ENCODE results near the gene ZFR2.

ZFR2 gene

DNA sequence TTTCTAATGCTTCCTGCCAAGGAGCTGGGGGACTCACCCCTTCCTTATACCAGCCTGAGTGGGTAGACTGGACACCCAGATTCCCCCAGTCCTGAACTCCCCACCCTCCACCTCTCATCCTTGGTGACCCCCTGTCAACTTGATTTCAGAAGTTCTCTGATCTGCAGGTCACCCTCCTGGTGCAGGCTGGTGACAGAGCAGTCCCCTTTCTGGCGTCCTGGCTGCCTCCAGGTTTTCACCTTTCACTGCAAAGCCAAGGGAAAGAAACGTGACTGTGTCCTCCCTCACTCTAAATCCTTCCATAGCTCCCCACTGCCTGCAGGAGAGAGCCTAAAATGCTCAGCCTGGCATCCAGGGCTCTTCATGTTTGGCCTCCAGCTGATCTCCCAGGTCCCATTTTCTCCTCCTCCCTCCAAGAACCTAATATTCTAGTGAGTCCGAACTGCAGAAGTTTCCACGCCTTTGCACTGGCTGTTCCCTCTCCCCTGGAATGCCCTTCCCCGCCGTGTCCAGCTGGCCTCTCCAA is 78.6 kb downstream of the ZFR2 start:
- CTCF ChIA-PET, result no interaction called here
- Mint-ChIP-seq H3K4me1 (peaks cover 11% of the 10 kb centered on the region), H3K9me3 (peaks cover 2% of the 10 kb centered on the region), H3K4me3 (no peak overlapping the region), H3K36me3 (peaks cover 4% of the 10 kb centered on the region), H3K27me3 (peaks cover 43% of the 10 kb centered on the region), H3K27ac (no peak overlapping the region)
- no peak for DNase-seq

DNA sequence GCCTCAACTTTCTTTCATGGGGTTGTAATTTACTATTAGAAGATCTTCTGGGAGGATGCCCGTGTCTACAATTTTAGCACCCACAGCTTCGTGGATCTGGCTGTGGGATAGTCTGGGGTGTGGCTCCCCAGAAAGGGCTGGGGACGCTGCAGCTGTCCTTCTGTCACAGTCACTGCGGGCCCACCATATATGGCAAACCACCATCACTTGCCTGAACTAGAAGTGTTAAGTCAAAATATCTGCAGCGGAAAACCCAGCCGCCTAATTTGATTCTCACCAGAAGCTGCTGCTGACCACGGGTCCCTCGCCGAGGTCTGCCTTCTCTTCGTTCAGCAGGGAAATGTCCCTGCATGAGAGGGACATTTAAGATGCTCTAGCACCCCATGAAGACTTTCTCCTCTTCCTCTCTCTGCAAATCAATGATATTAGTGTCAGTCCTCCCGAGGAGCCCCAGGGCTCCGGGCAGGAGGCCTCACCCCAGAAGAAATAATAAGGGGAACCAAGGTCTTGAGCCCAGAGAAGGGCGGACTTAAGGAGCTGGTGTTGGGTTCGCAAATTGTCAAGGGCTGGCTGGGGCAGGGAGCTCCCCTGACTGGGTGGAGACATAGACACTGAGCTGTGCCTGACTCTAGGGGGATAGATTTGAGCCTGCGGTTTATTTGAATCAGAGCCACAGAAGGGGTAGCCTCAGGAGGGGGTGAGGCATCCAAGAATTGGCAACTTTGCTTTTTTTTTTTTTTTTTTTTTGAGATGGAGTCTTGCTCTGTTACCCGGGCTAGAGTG is 79.7 kb downstream of the ZFR2 start:
- peaks cover 53% of the 10 kb centered on the region for H3K27me3 Mint-ChIP-seq

GRCh38 chr19:3785938-3786824 is 82.7 kb downstream of the ZFR2 start, which contains the start of gene MATK:
Gene MATK (minus strand): TSS chr19:3786381. CDS start chr19:3785135, 1,246 bp downstream.
- peak within 1 kb of the TSS; percentile 76 for H3K4me3 Mint-ChIP-seq
- H3K27me3 Mint-ChIP-seq, result peaks cover 47% of the 10 kb centered on the region
- H3K27ac Mint-ChIP-seq, result peak within 1 kb of the TSS; percentile 26
- CTCF ChIA-PET, result no interaction called here
- peaks cover 30% of the 10 kb centered on the region for H3K36me3 Mint-ChIP-seq
- H3K4me1 Mint-ChIP-seq, result peaks cover 24% of the 10 kb centered on the region
- DNase-seq, result peak; percentile 50
- H3K9me3 Mint-ChIP-seq, result peaks cover 15% of the 10 kb centered on the region

More for the DNA sequence above, 79.7 kb downstream of the ZFR2 start:
- H3K4me1 Mint-ChIP-seq, result peaks cover 19% of the 10 kb centered on the region
- CTCF ChIA-PET, result no interaction called here
- peaks cover 2% of the 10 kb centered on the region for H3K9me3 Mint-ChIP-seq
- peak overlapping the region; percentile 21 for H3K27ac Mint-ChIP-seq
- H3K4me3 Mint-ChIP-seq, result no peak overlapping the region
- no peak for DNase-seq
- H3K36me3 Mint-ChIP-seq, result peaks cover 7% of the 10 kb centered on the region

- H3K36me3 Mint-ChIP-seq, result peaks cover 33% of the 10 kb centered on the region
- H3K9me3 Mint-ChIP-seq, result peaks cover 20% of the 10 kb centered on the region
- peaks cover 40% of the 10 kb centered on the region for H3K27me3 Mint-ChIP-seq
- peak overlapping the region; percentile 26 for H3K27ac Mint-ChIP-seq
- H3K4me3 Mint-ChIP-seq, result peak overlapping the region; percentile 76
- CTCF ChIA-PET, result no interaction called here
- peak; percentile 52 for DNase-seq
- peaks cover 24% of the 10 kb centered on the region for H3K4me1 Mint-ChIP-seq
Observed at GRCh38 chr19:3785451-3785937, 83.3 kb downstream of the ZFR2 start.

DNA sequence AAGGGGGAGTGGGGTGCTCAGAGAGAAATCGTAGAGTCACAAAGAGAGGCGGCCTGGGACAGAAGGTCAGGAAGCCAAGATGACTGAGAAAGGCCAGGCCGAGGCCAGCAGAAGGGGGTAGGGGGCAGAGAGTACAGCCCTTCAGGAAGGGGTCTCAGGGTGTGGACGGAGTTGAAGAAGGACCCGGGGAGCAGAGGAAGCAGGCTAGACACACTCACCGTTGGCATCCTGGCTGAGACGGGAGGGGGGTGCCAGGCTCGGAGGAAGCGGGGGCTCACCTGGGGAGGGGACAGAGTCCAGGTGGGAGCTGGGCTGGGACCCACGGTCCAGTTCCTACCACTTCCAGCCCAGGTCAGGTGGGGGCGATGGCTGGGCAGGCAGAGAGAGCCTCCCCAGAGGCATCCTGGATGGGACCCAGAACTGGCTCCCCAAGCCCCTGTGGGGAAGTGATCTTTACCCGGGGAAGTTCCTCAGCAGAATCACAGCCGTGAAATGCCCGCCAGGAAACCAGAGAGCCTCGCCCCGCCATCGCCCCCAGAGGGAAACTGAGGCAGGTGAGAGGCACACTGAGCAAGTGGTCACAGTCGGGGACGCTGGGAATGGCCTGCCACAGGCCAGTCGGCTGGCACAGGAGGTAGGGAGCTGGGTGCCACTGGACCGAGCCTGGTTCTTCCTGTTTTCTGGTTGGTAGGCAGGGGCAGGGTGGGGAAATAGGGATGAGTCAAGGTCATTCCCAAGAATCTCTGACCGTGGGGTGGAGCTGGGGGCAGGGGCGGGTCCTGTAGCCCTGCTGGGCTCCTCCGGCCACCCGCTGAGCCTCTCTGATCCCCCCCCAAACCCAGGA is 84.0 kb downstream of the ZFR2 start:
- H3K27me3 Mint-ChIP-seq, result peaks cover 33% of the 10 kb centered on the region
- no peak for DNase-seq
- peak overlapping the region; percentile 76 for H3K4me3 Mint-ChIP-seq
- CTCF ChIA-PET, result interaction anchor here (1.2 to 2.5 kb wide), 3 partner anchors 34 to 64 kb away, joined by 3 to 10 read pairs (median 8); no protein-coding TSS in a partner anchor
- H3K9me3 Mint-ChIP-seq, result peaks cover 20% of the 10 kb centered on the region
- peak overlapping the region; percentile 55 for H3K27ac Mint-ChIP-seq
- peaks cover 24% of the 10 kb centered on the region for H3K4me1 Mint-ChIP-seq
- H3K36me3 Mint-ChIP-seq, result peaks cover 32% of the 10 kb centered on the region

GRCh38 chr19:3783660-3784584 is 84.9 kb downstream of the ZFR2 start:
- CTCF ChIA-PET, result interaction anchor here (1.2 to 2.5 kb wide), 4 partner anchors 16 to 65 kb away, joined by 3 to 10 read pairs (median 6); no protein-coding TSS in a partner anchor
- Mint-ChIP-seq H3K4me3 (peak overlapping the region; percentile 76), H3K36me3 (peaks cover 32% of the 10 kb centered on the region), H3K9me3 (peaks cover 20% of the 10 kb centered on the region), H3K27me3 (peaks cover 27% of the 10 kb centered on the region), H3K4me1 (peaks cover 23% of the 10 kb centered on the region), H3K27ac (peak overlapping the region; percentile 55)
- DNase-seq, result peak; percentile 45

DNA sequence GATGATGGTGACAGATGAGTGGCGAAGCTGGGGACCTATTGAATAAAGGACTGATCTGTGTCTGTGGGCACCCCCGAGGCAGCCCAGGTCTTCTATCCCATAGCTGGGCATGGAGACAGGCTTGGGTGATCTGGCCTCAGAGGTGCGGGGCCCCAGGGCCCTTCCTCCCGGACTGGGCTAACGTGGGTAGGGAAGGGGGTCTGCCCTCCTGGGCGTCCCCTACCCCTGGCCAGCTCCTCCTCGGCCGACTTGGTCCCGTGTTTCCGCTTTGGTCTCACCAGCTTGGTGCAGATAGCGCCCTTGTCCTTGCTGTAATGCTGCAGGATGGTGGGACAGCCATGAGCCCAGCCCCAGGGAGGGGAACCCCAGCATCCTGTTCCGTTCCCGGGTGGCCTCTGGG is 85.9 kb downstream of the ZFR2 start:
- no peak for DNase-seq
- Mint-ChIP-seq H3K27me3 (peaks cover 26% of the 10 kb centered on the region), H3K4me3 (no peak overlapping the region), H3K9me3 (peaks cover 20% of the 10 kb centered on the region), H3K4me1 (peaks cover 22% of the 10 kb centered on the region), H3K36me3 (peaks cover 32% of the 10 kb centered on the region), H3K27ac (no peak overlapping the region)
- CTCF ChIA-PET, result interaction anchor here (1.3 to 2.5 kb wide), 2 partner anchors 15 to 39 kb away, joined by 3 to 10 read pairs; no protein-coding TSS in a partner anchor

DNA sequence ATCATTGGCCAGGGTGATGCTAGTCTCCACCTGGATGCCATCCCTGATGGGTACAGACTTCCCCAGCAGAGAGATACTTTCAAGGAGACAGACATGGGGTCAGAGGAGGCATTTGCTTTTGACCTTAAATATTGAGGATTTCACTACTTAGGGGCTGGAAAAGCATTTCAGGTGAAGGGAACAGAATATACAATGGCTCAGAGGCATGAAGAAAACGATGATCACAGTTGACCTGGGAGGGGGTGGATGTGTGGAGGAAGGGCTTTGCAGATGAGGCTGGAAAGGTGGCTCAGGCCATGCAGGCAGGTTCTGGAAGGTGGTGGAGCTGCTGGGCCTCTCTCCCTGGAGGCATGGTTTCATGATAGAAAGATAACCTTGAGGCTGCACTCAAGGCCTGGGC is 86.5 kb downstream of the ZFR2 start:
- Mint-ChIP-seq H3K9me3 (peaks cover 20% of the 10 kb centered on the region), H3K27ac (no peak overlapping the region), H3K4me1 (peaks cover 22% of the 10 kb centered on the region), H3K4me3 (no peak overlapping the region), H3K36me3 (peaks cover 32% of the 10 kb centered on the region), H3K27me3 (peaks cover 26% of the 10 kb centered on the region)
- CTCF ChIA-PET, result interaction anchor here (2.5 kb wide), 1 partner anchor 40 kb away, joined by 10 read pairs; no protein-coding TSS in a partner anchor
- no peak for DNase-seq

DNA sequence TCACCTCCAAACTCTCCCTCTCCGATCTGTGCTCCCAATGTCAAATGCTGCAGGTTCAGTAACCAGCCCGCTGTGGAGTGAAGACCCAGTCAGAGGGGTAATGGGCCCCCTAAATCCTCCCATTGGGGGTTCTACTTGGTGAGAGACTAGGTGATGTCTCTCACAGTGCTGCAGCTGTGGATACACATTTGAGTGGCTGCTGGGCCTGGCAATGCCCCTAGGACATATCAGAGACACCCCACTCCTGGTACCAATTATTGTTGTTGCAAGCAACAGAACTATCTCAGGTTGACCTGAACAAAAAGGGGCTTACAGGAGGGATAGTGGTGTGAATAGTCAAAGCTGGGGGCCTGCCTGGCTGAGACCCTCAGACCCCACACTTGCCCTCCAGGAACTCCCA is 87.2 kb downstream of the ZFR2 start:
- H3K4me3 Mint-ChIP-seq, result no peak overlapping the region
- H3K27ac Mint-ChIP-seq, result no peak overlapping the region
- CTCF ChIA-PET, result no interaction called here
- peaks cover 32% of the 10 kb centered on the region for H3K36me3 Mint-ChIP-seq
- H3K4me1 Mint-ChIP-seq, result peaks cover 18% of the 10 kb centered on the region
- DNase-seq, result no peak
- peaks cover 19% of the 10 kb centered on the region for H3K27me3 Mint-ChIP-seq
- peaks cover 20% of the 10 kb centered on the region for H3K9me3 Mint-ChIP-seq

GRCh38 chr19:3780786-3781304 is 88.0 kb downstream of the ZFR2 start:
- no peak overlapping the region for H3K4me3 Mint-ChIP-seq
- H3K9me3 Mint-ChIP-seq, result peaks cover 20% of the 10 kb centered on the region
- H3K36me3 Mint-ChIP-seq, result peaks cover 32% of the 10 kb centered on the region
- DNase-seq, result peak; percentile 33
- H3K27me3 Mint-ChIP-seq, result peaks cover 17% of the 10 kb centered on the region
- peaks cover 17% of the 10 kb centered on the region for H3K4me1 Mint-ChIP-seq
- no peak overlapping the region for H3K27ac Mint-ChIP-seq
- CTCF ChIA-PET, result no interaction called here

- no peak overlapping the region for H3K4me3 Mint-ChIP-seq
- no peak overlapping the region for H3K27ac Mint-ChIP-seq
- H3K4me1 Mint-ChIP-seq, result peaks cover 6% of the 10 kb centered on the region
- peaks cover 3% of the 10 kb centered on the region for H3K27me3 Mint-ChIP-seq
- CTCF ChIA-PET, result interaction anchor here (1.0 kb wide), 1 partner anchor 19 kb away, joined by 3 read pairs; no protein-coding TSS in a partner anchor
- H3K36me3 Mint-ChIP-seq, result peaks cover 27% of the 10 kb centered on the region
- DNase-seq, result no peak
- H3K9me3 Mint-ChIP-seq, result peaks cover 20% of the 10 kb centered on the region
Observed at GRCh38 chr19:3778899-3779723, 89.7 kb downstream of the ZFR2 start.
